ENCODE results near the gene ZBTB42.
A peak's percentile ranks its signal among the peaks of the same experiment; 100 is the strongest.

The ZBTB42 gene

GRCh38 chr14:104800015-104800770 lies 708 bp upstream of the ZBTB42 start (continued):
- 0 out of 2 replicates have a peak, but pooled peaks have one; percentile 26 for TF ChIP-seq KLF7 (tag by site-specific recombination; IDR thresholded peaks at IDR 0.05; ENCODE audit: borderline replicate concordance)
- peak; percentile 24; the same call in 1 of the 2 replicates for TF ChIP-seq PATZ1 (tag by site-specific recombination; IDR thresholded peaks at IDR 0.05)
- peak; percentile 66 for TF ChIP-seq KLF9 (tag by site-specific recombination; IDR thresholded peaks at IDR 0.05; ENCODE audit: low read depth)
- no peak for TF ChIP-seq ZSCAN5A (tag by site-specific recombination; IDR thresholded peaks at IDR 0.05)
- TF ChIP-seq ZNF266 (tag by site-specific recombination; IDR thresholded peaks at IDR 0.05; ENCODE audit: low read depth) = no peak
- TF ChIP-seq ZNF521 (tag by site-specific recombination; IDR thresholded peaks at IDR 0.05) = no peak
- peak; percentile 70; the same call in 1 of the 2 replicates for TF ChIP-seq KLF8 (tag by site-specific recombination; IDR thresholded peaks at IDR 0.05)
- TF ChIP-seq GLIS1 (tag by site-specific recombination; IDR thresholded peaks at IDR 0.05) = peak; percentile 67
- TF ChIP-seq ZNF777 (tag by site-specific recombination; IDR thresholded peaks at IDR 0.05; ENCODE audit: borderline replicate concordance) = no peak
- TF ChIP-seq, protein P1, sequence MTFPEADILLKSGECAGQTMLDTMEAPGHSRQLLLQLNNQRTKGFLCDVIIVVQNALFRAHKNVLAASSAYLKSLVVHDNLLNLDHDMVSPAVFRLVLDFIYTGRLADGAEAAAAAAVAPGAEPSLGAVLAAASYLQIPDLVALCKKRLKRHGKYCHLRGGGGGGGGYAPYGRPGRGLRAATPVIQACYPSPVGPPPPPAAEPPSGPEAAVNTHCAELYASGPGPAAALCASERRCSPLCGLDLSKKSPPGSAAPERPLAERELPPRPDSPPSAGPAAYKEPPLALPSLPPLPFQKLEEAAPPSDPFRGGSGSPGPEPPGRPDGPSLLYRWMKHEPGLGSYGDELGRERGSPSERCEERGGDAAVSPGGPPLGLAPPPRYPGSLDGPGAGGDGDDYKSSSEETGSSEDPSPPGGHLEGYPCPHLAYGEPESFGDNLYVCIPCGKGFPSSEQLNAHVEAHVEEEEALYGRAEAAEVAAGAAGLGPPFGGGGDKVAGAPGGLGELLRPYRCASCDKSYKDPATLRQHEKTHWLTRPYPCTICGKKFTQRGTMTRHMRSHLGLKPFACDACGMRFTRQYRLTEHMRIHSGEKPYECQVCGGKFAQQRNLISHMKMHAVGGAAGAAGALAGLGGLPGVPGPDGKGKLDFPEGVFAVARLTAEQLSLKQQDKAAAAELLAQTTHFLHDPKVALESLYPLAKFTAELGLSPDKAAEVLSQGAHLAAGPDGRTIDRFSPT (tag by site-specific recombination; IDR thresholded peaks at IDR 0.05) = peak; percentile 72; the same call in 1 of the 2 replicates
- no peak for TF ChIP-seq ZNF510 (tag by site-specific recombination; IDR thresholded peaks at IDR 0.05; ENCODE audit: insufficient replicate concordance)
- no peak for TF ChIP-seq ZNF274 (IDR thresholded peaks at IDR 0.05; ENCODE audit: low read length)
- TF ChIP-seq ZNF274 (tag by site-specific recombination; IDR thresholded peaks at IDR 0.05; ENCODE audit: borderline replicate concordance) = no peak
- TF ChIP-seq ZNF792 (tag by site-specific recombination; IDR thresholded peaks at IDR 0.05) = no peak
- TF ChIP-seq ZNF558 (tag by site-specific recombination; IDR thresholded peaks at IDR 0.05) = no peak
- no peak for TF ChIP-seq ZNF423 (tag by site-specific recombination; IDR thresholded peaks at IDR 0.05)
- 0 out of 2 replicates have a peak, but pooled peaks have one; percentile 25 for TF ChIP-seq ZFP69B (tag by site-specific recombination; IDR thresholded peaks at IDR 0.05)

DNA sequence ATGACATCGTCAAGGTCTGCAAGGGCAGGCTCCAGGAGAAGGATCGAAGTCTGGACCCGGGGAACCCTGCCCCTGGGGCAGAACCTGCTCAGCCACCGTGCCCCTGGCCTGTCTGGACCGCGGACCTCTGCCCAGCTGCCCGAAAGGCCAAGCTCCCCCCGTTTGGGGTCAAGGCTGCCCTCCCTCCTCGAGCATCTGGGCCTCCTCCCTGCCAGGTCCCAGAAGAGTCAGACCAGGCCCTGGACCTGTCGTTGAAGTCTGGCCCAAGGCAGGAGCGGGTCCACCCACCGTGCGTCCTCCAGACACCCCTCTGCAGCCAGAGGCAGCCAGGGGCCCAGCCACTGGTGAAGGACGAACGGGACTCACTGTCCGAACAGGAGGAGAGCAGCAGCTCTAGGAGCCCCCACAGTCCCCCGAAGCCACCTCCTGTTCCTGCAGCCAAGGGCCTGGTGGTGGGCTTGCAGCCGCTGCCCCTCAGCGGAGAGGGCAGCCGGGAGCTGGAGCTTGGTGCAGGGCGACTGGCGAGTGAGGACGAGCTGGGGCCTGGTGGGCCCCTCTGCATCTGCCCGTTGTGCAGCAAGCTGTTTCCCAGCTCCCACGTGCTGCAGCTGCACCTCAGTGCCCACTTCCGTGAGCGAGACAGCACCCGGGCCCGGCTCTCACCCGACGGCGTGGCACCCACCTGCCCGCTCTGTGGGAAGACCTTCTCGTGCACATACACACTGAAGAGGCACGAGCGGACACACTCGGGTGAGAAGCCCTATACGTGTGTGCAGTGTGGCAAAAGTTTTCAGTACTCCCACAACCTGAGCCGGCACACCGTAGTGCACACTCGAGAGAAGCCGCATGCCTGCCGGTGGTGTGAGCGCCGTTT lies 856 bp downstream of the ZBTB42 start:
- ChIA-PET CTCF (interaction anchor here (1.2 kb wide), 1 partner anchor 24 kb away, joined by 3 read pairs; no protein-coding TSS in a partner anchor), POLR2A (interaction anchor here (1.1 to 1.6 kb wide), 2 partner anchors 10 to 25 kb away, joined by 4 to 7 read pairs; no protein-coding TSS in a partner anchor)
- peak overlapping the region; percentile 43 for H3K4me3 ChIP-seq (ENCODE audit: low read depth, low read length)
- no peaks in the 10 kb centered on the region for H3K9me3 ChIP-seq (ENCODE audit: control insufficient read depth, insufficient read depth, low read depth, low read length)
- no peak overlapping the region for H3K27ac ChIP-seq (ENCODE audit: extremely low read depth, low read depth, low read length)
- no peak for TF ChIP-seq ZNF112 (tag by site-specific recombination; IDR thresholded peaks at IDR 0.05)
- TF ChIP-seq, protein P2, sequence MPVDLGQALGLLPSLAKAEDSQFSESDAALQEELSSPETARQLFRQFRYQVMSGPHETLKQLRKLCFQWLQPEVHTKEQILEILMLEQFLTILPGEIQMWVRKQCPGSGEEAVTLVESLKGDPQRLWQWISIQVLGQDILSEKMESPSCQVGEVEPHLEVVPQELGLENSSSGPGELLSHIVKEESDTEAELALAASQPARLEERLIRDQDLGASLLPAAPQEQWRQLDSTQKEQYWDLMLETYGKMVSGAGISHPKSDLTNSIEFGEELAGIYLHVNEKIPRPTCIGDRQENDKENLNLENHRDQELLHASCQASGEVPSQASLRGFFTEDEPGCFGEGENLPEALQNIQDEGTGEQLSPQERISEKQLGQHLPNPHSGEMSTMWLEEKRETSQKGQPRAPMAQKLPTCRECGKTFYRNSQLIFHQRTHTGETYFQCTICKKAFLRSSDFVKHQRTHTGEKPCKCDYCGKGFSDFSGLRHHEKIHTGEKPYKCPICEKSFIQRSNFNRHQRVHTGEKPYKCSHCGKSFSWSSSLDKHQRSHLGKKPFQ (tag by site-specific recombination; IDR thresholded peaks at IDR 0.05) = 0 out of 2 replicates have a peak, but pooled peaks have one; percentile 30
- 0 out of 2 replicates have a peak, but pooled peaks have one; percentile 26 for TF ChIP-seq ZFP69B (tag by site-specific recombination; IDR thresholded peaks at IDR 0.05)
- H3K36me3 ChIP-seq (ENCODE audit: control insufficient read depth in 2 of 2, insufficient read depth in 1 of 2, low read length in 2 of 2) = no peaks in the 10 kb centered on the region
- peaks cover 9% of the 10 kb centered on the region for H3K4me1 ChIP-seq (ENCODE audit: control insufficient read depth, insufficient read depth, low read length)

Measured in HEK293 (cell line).